Esophagus muscularis mucosa (tissue), 3 donors: ENCODE results near the gene VARS2.

Experiments
- CTCF ChIP-seq, 3 experiments: fragments of 200-600 bp in 2 of 3; fragments of 450-650 bp in 1 of 3; sonication (generic) in 2 of 3; IDR thresholded peaks; one replicate each; pipeline ENCODE4 v1.5.1; 2017 to 2019; ENCODE audit warnings: antibody characterized with exemption in 3 of 3, mild to moderate bottlenecking in 2 of 3, moderate library complexity in 1 of 3
- POLR2AphosphoS5 ChIP-seq, 2 donors: sonication (generic); formaldehyde crosslinking; IDR thresholded peaks; one replicate each; pipeline ENCODE4 v1.6.1; 2017; ENCODE audit warnings: antibody characterized with exemption in 2 of 2

GRCh38 chr6:30897882-30898281, 16.2 kb upstream of the VARS2 start:
- TF ChIP-seq CTCF (IDR thresholded peaks at IDR 0.05) = no peak
- TF ChIP-seq POLR2AphosphoS5 (IDR thresholded peaks at IDR 0.05) = no peak
